K562 (cell line): ENCODE results near the gene TTC39B. TPM values are rescaled to one million over a fixed set of nuclear protein-coding genes. Genes with fewer than 3 reads are reported as not detected.

Experiments
- ATAC-seq: fragments of 200-7000 bp; cut with Tn5 transposase; 3 replicates; pipeline ENCODE4 v1.9.1; 2020; ENCODE audit warnings: moderate library complexity
- BruUV-seq: library from RNA; stranded (reverse); fragments of 400-500 nt; replicated peaks from 2 replicates; lab custom pipeline; 2021; lab: Mats Ljungman, UMichigan
- CTCF ChIA-PET: fragments of 300-600 bp; formaldehyde crosslinking; extraction: SDS; loops from one replicate; lab custom pipeline; 2021; ENCODE audit warnings: low intra/inter-chr PET ratio; lab: Yijun Ruan, JAX
- POLR2A ChIA-PET: fragments of 300-600, 350-650 bp; sonication (Branson Sonifier 250); formaldehyde crosslinking; extraction: SDS; loops from one replicate; lab custom pipeline; 2021; ENCODE audit warnings: antibody characterized with exemption, inconsistent platforms; lab: Yijun Ruan, JAX
- DNase-seq, 4 experiments: peaks; one replicate each; pipeline versions ENCODE4 v3.0.0 to v3.0.0-alpha.2; 2011 to 2018; ENCODE audit warnings: low spot score in 3 of 4, mixed read lengths in 3 of 4; ENCODE audit errors: extremely low read depth in 1 of 4
- FAIRE-seq: peaks from 2 replicates; lab custom pipeline; 2011; peaks lifted over from hg19 to GRCh38; lab: Jason Lieb, UNC
- H2AFZ ChIP-seq: 2 replicates; pipeline ENCODE4 v1.6.0; 2011; ENCODE audit warnings: low read depth, low read length, control low read depth, inconsistent platforms
- H3K27ac ChIP-seq: fragments of 200-600 bp; 3 replicates; pipeline ENCODE4 v1.8.0; 2011; ENCODE audit warnings: low read depth, mild to moderate bottlenecking, control low read depth, inconsistent platforms, low read length, moderate library complexity, mixed read lengths; ENCODE audit errors: extremely low read depth
- H3K27me3 ChIP-seq, 2 experiments: fragments of 300-600 bp in 1 of 2; 2 replicates in 1 of 2; 3 replicates in 1 of 2; pipeline versions ENCODE4 v1.6.0 to v1.8.0; 2011; ENCODE audit warnings: inconsistent platforms in 2 of 2, low read length in 2 of 2, mild to moderate bottlenecking in 1 of 2, mixed read lengths in 1 of 2, moderate library complexity in 1 of 2; ENCODE audit not compliant: control insufficient read depth in 2 of 2, insufficient read depth in 2 of 2
- H3K36me3 ChIP-seq: fragments of 300-600 bp; 3 replicates; pipeline ENCODE4 v1.8.0; 2011; ENCODE audit warnings: mild to moderate bottlenecking, low read length, inconsistent platforms; ENCODE audit not compliant: control insufficient read depth, insufficient read depth
- H3K4me1 ChIP-seq, 2 experiments: fragments of 200-600 bp in 1 of 2; replicated peaks in 1 of 2; 2 replicates in 1 of 2; 3 replicates in 1 of 2; pipeline versions ENCODE4 v1.5.1 to v1.8.0; 2011; ENCODE audit warnings: inconsistent platforms in 2 of 2, low read length in 2 of 2, mild to moderate bottlenecking in 1 of 2, mixed read lengths in 1 of 2, moderate library complexity in 1 of 2; ENCODE audit not compliant: control insufficient read depth in 2 of 2, insufficient read depth in 2 of 2
- H3K4me2 ChIP-seq: 2 replicates; pipeline ENCODE4 v1.6.1; 2011; ENCODE audit warnings: low read length, control low read depth, inconsistent platforms, mixed read lengths; ENCODE audit not compliant: insufficient read depth
- H3K4me3 ChIP-seq: fragments of 200-600 bp; sonication (generic), shearing (Covaris generic); 2 replicates; pipeline ENCODE4 v1.5.1; 2016; ENCODE audit warnings: control low read depth, inconsistent platforms
- H3K79me2 ChIP-seq: fragments of 200-600 bp; 3 replicates; pipeline ENCODE4 v1.8.0; 2011; ENCODE audit warnings: low read length, inconsistent platforms; ENCODE audit not compliant: control insufficient read depth, insufficient read depth
- H3K9ac ChIP-seq, 2 experiments: 2 replicates each; pipeline versions ENCODE4 v1.6.0 to v1.6.1; 2011; ENCODE audit warnings: low read depth in 2 of 2, low read length in 2 of 2, control low read depth in 1 of 2, inconsistent platforms in 1 of 2, mild to moderate bottlenecking in 1 of 2, mixed read lengths in 1 of 2; ENCODE audit not compliant: insufficient read depth in 1 of 2
- H3K9me1 ChIP-seq: one replicate; pipeline ENCODE4 v1.6.0; 2011; ENCODE audit warnings: inconsistent platforms, mild to moderate bottlenecking, low read length, moderate library complexity; ENCODE audit not compliant: control insufficient read depth, insufficient read depth
- H3K9me3 ChIP-seq: replicated peaks from 2 replicates; pipeline ENCODE4 v1.5.1; 2011; ENCODE audit warnings: low read depth, low read length, inconsistent platforms; ENCODE audit not compliant: control insufficient read depth, insufficient read depth
- H4K20me1 ChIP-seq: replicated peaks from 2 replicates; pipeline ENCODE4 v1.6.1; 2011; ENCODE audit warnings: low read length, inconsistent platforms, mixed read lengths; ENCODE audit not compliant: control insufficient read depth, insufficient read depth
- CAMTA2 ChIP-seq: fragments of 250-450 bp; sonication (Bioruptor Pico); conservative IDR thresholded peaks from 2 replicates; pipeline ENCODE4 v1.5.1; 2022
- CREB1 ChIP-seq, 2 experiments: sonication (generic) in 1 of 2; formaldehyde crosslinking in 1 of 2; IDR thresholded peaks; 2 replicates each; pipeline versions ENCODE4 v1.6.1 to v1.8.0; 2012 to 2022; ENCODE audit warnings: inconsistent platforms in 1 of 2, mild to moderate bottlenecking in 1 of 2, missing genetic modification reagents in 1 of 2, moderate library complexity in 1 of 2
- CREB3 ChIP-seq: fragments of 450-650 bp; conservative IDR thresholded peaks from 2 replicates; pipeline ENCODE4 v1.6.1; 2016; ENCODE audit warnings: missing genetic modification characterization, low read depth, mild to moderate bottlenecking, missing compliant biosample characterization, moderate library complexity
- HDAC1 ChIP-seq, 2 experiments: fragments of 450-650 bp; IDR thresholded peaks; 2 replicates each; pipeline ENCODE4 v1.6.1; 2016 to 2017; ENCODE audit warnings: inconsistent platforms in 1 of 2, mild to moderate bottlenecking in 1 of 2, moderate library complexity in 1 of 2
- HIVEP1 ChIP-seq: fragments of 250-450 bp; sonication (Bioruptor Pico); IDR thresholded peaks from 2 replicates; pipeline ENCODE4 v1.4.0; 2020; ENCODE audit warnings: mild to moderate bottlenecking
- KDM1A ChIP-seq, 2 experiments: fragments of 450-650 bp; IDR thresholded peaks; 2 replicates each; pipeline ENCODE4 v1.6.1; 2016; ENCODE audit warnings: mild to moderate bottlenecking in 2 of 2
- NCOA6 ChIP-seq: fragments of 450-650 bp; IDR thresholded peaks from 2 replicates; pipeline ENCODE4 v1.6.1; 2017; ENCODE audit warnings: mild to moderate bottlenecking
- NEUROD1 ChIP-seq: fragments of 150-350 bp; IDR thresholded peaks from 2 replicates; pipeline ENCODE4 v1.6.1; 2014; ENCODE audit warnings: borderline replicate concordance, low read length, low read depth; ENCODE audit not compliant: partially characterized antibody
- U2AF1 ChIP-seq: fragments of 200-400 bp; formaldehyde crosslinking; optimal IDR thresholded peaks from 2 replicates; pipeline ENCODE3; 2017; ENCODE audit warnings: mild to moderate bottlenecking, low read depth, low read length, moderate library complexity
- ZBTB8A ChIP-seq: fragments of 450-650 bp; IDR thresholded peaks from 2 replicates; pipeline ENCODE4 v1.6.1; 2018; ENCODE audit warnings: mild to moderate bottlenecking, moderate library complexity; ENCODE audit not compliant: partially characterized antibody
- ZNF282 ChIP-seq: sonication (generic); formaldehyde crosslinking; IDR thresholded peaks from 2 replicates; pipeline ENCODE4 v1.8.1; 2023; ENCODE audit warnings: missing genetic modification reagents
- ZNF3 ChIP-seq: fragments of 250-450 bp; sonication (Bioruptor Pico); IDR thresholded peaks from 2 replicates; pipeline ENCODE4 v1.5.0; 2021; ENCODE audit warnings: mild to moderate bottlenecking, moderate library complexity
- ZSCAN29 ChIP-seq: fragments of 450-650 bp; IDR thresholded peaks from 2 replicates; pipeline ENCODE4 v1.6.1; 2017
- WGBS: fragments of 100-300 bp; shearing (Covaris generic); methylation state at CpG from one replicate; pipeline ENCODE4 v1.1.6; 2016; ENCODE audit warnings: low coverage, mixed read lengths; ENCODE audit not compliant: insufficient coverage; ENCODE audit errors: missing lambda C conversion rate; 5-methylcytosine and 5-hydroxymethylcytosine counted together
- in situ Hi-C: fragments of 300-500 bp; cut with MboI; formaldehyde crosslinking; loops from 4 replicates; pipeline ENCODE4 v1.15.0; 2018; ENCODE audit warnings: inconsistent platforms, mixed read lengths
- intact Hi-C: fragments of 100-400 bp; cut with micrococcal nuclease; formaldehyde crosslinking; loops from 2 replicates; pipeline ENCODE4 v1.14.2; 2022
- polyA plus RNA-seq, 8 experiments: library from polyadenylated mRNA; depleted of rRNA in 4 of 8; stranded (reverse) in 5 of 8; unstranded in 3 of 8; fragments of >200 nt; fragmentation: Nextera tagmentation in 2 of 8; fragmentation: Illumina TruSeq in 1 of 8; extraction: Ambion mirVana in 2 of 8; extraction: Trizol in 1 of 8; gene quantifications; 2 replicates each; pipeline versions ENCODE4 v1.2.1 to v1.2.3, GENCODE V29; 2011 to 2014; ENCODE audit warnings: inconsistent platforms in 1 of 8, missing spikeins in 1 of 8
- total RNA-seq, 7 experiments: library from RNA; depleted of rRNA in 6 of 7; stranded (reverse); fragments of >200 nt in 6 of 7; fragmentation: Illumina TruSeq in 2 of 7; extraction: Trizol in 2 of 7; gene quantifications; 2 replicates each; pipeline versions ENCODE4 v1.2.1 to v1.2.3, GENCODE V29; 2011 to 2021; ENCODE audit warnings: low replicate concordance in 1 of 7

The TTC39B gene
- total and polyA plus RNA-seq, 9 of the 15 experiments (the other 6 are each of a cell fraction or from before 2014, with no cell fraction given), result 0.32 to 1.2 (median 0.95) TPM

GRCh38 chr9:15153961-15154360, 153.1 kb downstream of the TTC39B start:
- Histone ChIP-seq H3K9me1 (no peaks in the 10 kb centered on the region), H3K79me2 (no peaks in the 10 kb centered on the region), H3K9me3 (no peaks in the 10 kb centered on the region), H3K4me3 (no peak overlapping the region), H4K20me1 (no peaks in the 10 kb centered on the region), H3K27me3 (no peaks in the 10 kb centered on the region; a peak in 1 of 5 replicates), H3K4me2 (no peak overlapping the region), H2AFZ (no peak overlapping the region), H3K4me1 (no peaks in the 10 kb centered on the region), H3K27ac (no peak overlapping the region), H3K9ac (no peak overlapping the region), H3K36me3 (no peaks in the 10 kb centered on the region)
- intact Hi-C loops, result no loop called here
- TF ChIP-seq ZSCAN29 (no peak), CAMTA2 (CRISPR knock-in tag) (no peak), CREB3 (no peak), HIVEP1 (CRISPR knock-in tag) (no peak), ZNF3 (no peak), NEUROD1 (no peak), HDAC1 (IDR thresholded peaks at IDR 0.05) (no peak), CREB1 (IDR thresholded peaks at IDR 0.05) (no peak), CREB1 (CRISPR knock-in tag; IDR thresholded peaks at IDR 0.05) (no peak), ZNF282 (CRISPR knock-in tag) (no peak), U2AF1 (no peak), NCOA6 (no peak), KDM1A (IDR thresholded peaks at IDR 0.05) (no peak), ZBTB8A (no peak)
- DNase-seq (no peak), FAIRE-seq (no peak), ATAC-seq (no peak)
- 2% methylated on average over 3 of the region's 3 CpGs for WGBS
- POLR2A ChIA-PET, result interaction anchor here (0.6 kb wide), 1 partner anchor 289 kb away, joined by 3 read pairs; no protein-coding TSS in a partner anchor
- CTCF ChIA-PET, result no interaction called here
- in situ Hi-C loops, result no loop called here
- no TSS peak for BruUV-seq
